GM23338 (cell line): Measurements from ENCODE around the gene BTNL8. TPM values are rescaled to one million over a fixed set of nuclear protein-coding genes. Genes with fewer than 3 reads are reported as not detected.

ENCODE experiments used
- ATAC-seq: fragments of 200-7000 bp; cut with Tn5 transposase; 3 replicates; pipeline ENCODE4 v1.9.1; 2020
- DNase-seq: peaks from one replicate; pipeline ENCODE4 v3.0.0-alpha.2; 2015; ENCODE audit warnings: low spot score
- H2AFZ ChIP-seq: fragments of 200-600 bp; sonication (generic); 2 replicates; pipeline ENCODE4 v1.8.0; 2016; ENCODE audit warnings: antibody characterized with exemption, mild to moderate bottlenecking, moderate library complexity
- H3F3A ChIP-seq: fragments of 200-600 bp; sonication (generic); replicated peaks from 2 replicates; pipeline ENCODE4 v1.8.0; 2017; ENCODE audit warnings: antibody characterized with exemption, mixed run types, low read depth
- H3K27ac ChIP-seq: fragments of 200-600 bp; sonication (generic); 2 replicates; pipeline ENCODE4 v1.6.1; 2016; ENCODE audit warnings: low read depth
- H3K27me3 ChIP-seq: fragments of 200-600 bp; sonication (generic); 2 replicates; pipeline ENCODE4 v1.8.0; 2016; ENCODE audit warnings: mild to moderate bottlenecking, mixed run types, moderate library complexity; ENCODE audit not compliant: insufficient read depth
- H3K36me3 ChIP-seq: fragments of 200-600 bp; sonication (generic); 2 replicates; pipeline ENCODE4 v1.8.0; 2016; ENCODE audit warnings: mild to moderate bottlenecking; ENCODE audit not compliant: insufficient read depth
- H3K4me1 ChIP-seq: fragments of 200-600 bp; sonication (generic); 2 replicates; pipeline ENCODE4 v1.8.0; 2016; ENCODE audit warnings: mild to moderate bottlenecking, moderate library complexity; ENCODE audit not compliant: insufficient read depth
- H3K4me2 ChIP-seq: fragments of 200-600 bp; sonication (generic); 2 replicates; pipeline ENCODE4 v1.7.1; 2017; ENCODE audit warnings: mixed run types
- H3K4me3 ChIP-seq: fragments of 200-600 bp; sonication (generic); 2 replicates; pipeline ENCODE4 v1.6.1; 2016; ENCODE audit warnings: mixed run types
- H3K79me2 ChIP-seq: fragments of 200-600 bp; sonication (generic); replicated peaks from 2 replicates; pipeline ENCODE4 v1.8.0; 2017; ENCODE audit warnings: mild to moderate bottlenecking; ENCODE audit not compliant: insufficient read depth
- H3K9me2 ChIP-seq: fragments of 200-600 bp; sonication (generic); 2 replicates; pipeline ENCODE4 v1.8.0; 2017; ENCODE audit not compliant: insufficient read depth
- H4K20me1 ChIP-seq: fragments of 200-600 bp; sonication (generic); replicated peaks from 2 replicates; pipeline ENCODE4 v1.8.0; 2017; ENCODE audit warnings: mild to moderate bottlenecking; ENCODE audit not compliant: insufficient read depth
- H3K27ac Mint-ChIP-seq: 2 replicates; pipeline ENCODE4 v1.8.0; 2020; ENCODE audit warnings: inconsistent platforms, mild to moderate bottlenecking, moderate library complexity, mixed read lengths
- H3K27me3 Mint-ChIP-seq: 3 replicates; pipeline ENCODE4 v1.8.0; 2022; ENCODE audit warnings: low read depth, mild to moderate bottlenecking, moderate library complexity, mixed read lengths, inconsistent platforms; ENCODE audit not compliant: insufficient read depth, poor library complexity
- H3K36me3 Mint-ChIP-seq: 3 replicates; pipeline ENCODE4 v1.8.0; 2021; ENCODE audit warnings: low read depth, mild to moderate bottlenecking, inconsistent platforms, moderate library complexity, mixed read lengths
- H3K4me1 Mint-ChIP-seq: 3 replicates; pipeline ENCODE4 v1.8.0; 2020; ENCODE audit warnings: mild to moderate bottlenecking, inconsistent platforms, mixed read lengths
- H3K4me3 Mint-ChIP-seq: 3 replicates; pipeline ENCODE4 v1.8.0; 2021; ENCODE audit warnings: moderate library complexity, mild to moderate bottlenecking, inconsistent platforms, mixed read lengths
- H3K9me3 Mint-ChIP-seq: 3 replicates; pipeline ENCODE4 v1.8.0; 2020; ENCODE audit warnings: moderate library complexity, mild to moderate bottlenecking, inconsistent platforms, mixed read lengths
- CREB1 ChIP-seq: fragments of 250-450 bp; sonication (Bioruptor Pico); IDR thresholded peaks from 2 replicates; pipeline ENCODE4 v1.5.0; 2020; ENCODE audit warnings: low read depth, mild to moderate bottlenecking, moderate library complexity
- CTCF ChIP-seq, 2 experiments: fragments of 200-600 bp in 1 of 2; sonication (generic) in 1 of 2; conservative IDR thresholded peaks; 2 replicates each; pipeline versions ENCODE4 v1.5.1 to v1.6.1; 2016 to 2017; ENCODE audit warnings: antibody characterized with exemption in 2 of 2, low read depth in 2 of 2, mild to moderate bottlenecking in 2 of 2, moderate library complexity in 1 of 2
- ETS1 ChIP-seq: IDR thresholded peaks from 2 replicates; pipeline ENCODE4 v1.6.1; 2016; ENCODE audit warnings: antibody characterized with exemption
- EZH2 ChIP-seq: fragments of 200-600 bp; sonication (generic); IDR thresholded peaks from one replicate; pipeline ENCODE4 v1.8.0; 2017; ENCODE audit warnings: antibody characterized with exemption, mild to moderate bottlenecking, low read depth; ENCODE audit not compliant: unreplicated experiment
- EZH2phosphoT487 ChIP-seq: fragments of 200-600 bp; sonication (generic); IDR thresholded peaks from one replicate; pipeline ENCODE4 v1.8.1; 2018; ENCODE audit warnings: antibody characterized with exemption; ENCODE audit not compliant: unreplicated experiment
- JUNB ChIP-seq: IDR thresholded peaks from one replicate; pipeline ENCODE4 v1.6.1; 2016; ENCODE audit warnings: antibody characterized with exemption; ENCODE audit not compliant: unreplicated experiment
- NANOG ChIP-seq: IDR thresholded peaks from 2 replicates; pipeline ENCODE4 v1.6.1; 2016; ENCODE audit warnings: antibody characterized with exemption, borderline replicate concordance
- POLR2AphosphoS5 ChIP-seq: IDR thresholded peaks from 2 replicates; pipeline ENCODE4 v1.6.1; 2016; ENCODE audit warnings: antibody characterized with exemption, low read depth
- REST ChIP-seq: IDR thresholded peaks from one replicate; pipeline ENCODE4 v1.6.1; 2018; ENCODE audit warnings: antibody characterized with exemption; ENCODE audit not compliant: unreplicated experiment
- STAT1 ChIP-seq: IDR thresholded peaks from one replicate; pipeline ENCODE4 v1.6.1; 2016; ENCODE audit warnings: antibody characterized with exemption; ENCODE audit not compliant: unreplicated experiment
- ZNF114 ChIP-seq: fragments of 250-450 bp; sonication (Bioruptor Pico); IDR thresholded peaks from 2 replicates; pipeline ENCODE4 v1.5.0; 2020; ENCODE audit warnings: mild to moderate bottlenecking, moderate library complexity
- ZNF331 ChIP-seq: fragments of 250-450 bp; sonication (Bioruptor Pico); IDR thresholded peaks from 2 replicates; pipeline ENCODE4 v1.5.0; 2020; ENCODE audit warnings: low read depth, mild to moderate bottlenecking, moderate library complexity
- ZNF462 ChIP-seq: fragments of 250-450 bp; sonication (Bioruptor Pico); IDR thresholded peaks from 2 replicates; pipeline ENCODE4 v1.5.0; 2020; ENCODE audit warnings: mild to moderate bottlenecking, moderate library complexity
- polyA plus RNA-seq: library from polyadenylated mRNA; unstranded; fragments of >200 nt; fragmentation: Nextera tagmentation; extraction: Ambion mirVana; gene quantifications from 2 replicates; pipeline ENCODE4 v1.2.1, GENCODE V29; 2016
- total RNA-seq: library from RNA; depleted of rRNA; stranded (reverse); fragments of >200 nt; shearing (Covaris generic); gene quantifications from 2 replicates; pipeline ENCODE4 v1.2.3, GENCODE V29; 2014

Gene BTNL8
- total and polyA plus RNA-seq, 2 experiments from 2014 or later: 0.23 TPM; not detected in 1

GRCh38 chr5:180969406-180969805 lies 70.4 kb downstream of the BTNL8 start:
- Mint-ChIP-seq H3K36me3 (no peaks in the 10 kb centered on the region), H3K4me3 (no peak overlapping the region), H3K9me3 (no peaks in the 10 kb centered on the region), H3K27me3 (no peaks in the 10 kb centered on the region), H3K27ac (no peak overlapping the region), H3K4me1 (no peaks in the 10 kb centered on the region)
- H3K79me2 ChIP-seq: no peaks in the 10 kb centered on the region
- no peaks in the 10 kb centered on the region for H3F3A ChIP-seq
- no peak overlapping the region for H3K27ac ChIP-seq
- DNase-seq: no peak
- H4K20me1 ChIP-seq: no peaks in the 10 kb centered on the region
- no peak overlapping the region for H3K4me2 ChIP-seq
- no peaks in the 10 kb centered on the region for H3K4me1 ChIP-seq
- no peak for TF ChIP-seq ETS1
- no peak for TF ChIP-seq EZH2
- no peak for TF ChIP-seq ZNF114 (CRISPR knock-in tag)
- TF ChIP-seq JUNB: no peak
- TF ChIP-seq ZNF462 (CRISPR knock-in tag): no peak
- no peak for TF ChIP-seq EZH2phosphoT487
- TF ChIP-seq NANOG: no peak
- no peak for TF ChIP-seq ZNF331 (CRISPR knock-in tag)
- TF ChIP-seq REST: no peak
- no peak for TF ChIP-seq POLR2AphosphoS5
- no peak for TF ChIP-seq CREB1 (CRISPR knock-in tag)
- TF ChIP-seq STAT1: no peak
- no peak for TF ChIP-seq CTCF (conservative IDR thresholded peaks at IDR 0.05; ENCODE audit: low read depth in 2 of 2)
- no peak for ATAC-seq
- no peak overlapping the region for H3K4me3 ChIP-seq
- H3K9me2 ChIP-seq: no peaks in the 10 kb centered on the region
- no peaks in the 10 kb centered on the region for H3K36me3 ChIP-seq
- H3K27me3 ChIP-seq: no peaks in the 10 kb centered on the region
- no peak overlapping the region for H2AFZ ChIP-seq
